OCI-LY1 (cell line): ENCODE data around the gene CCNQ.

ENCODE experiments used
- H2AFZ ChIP-seq: fragments of 200-600 bp; sonication (generic), shearing (Covaris generic); 2 replicates; pipeline ENCODE4 v1.6.0; 2014; ENCODE audit warnings: antibody characterized with exemption, mild to moderate bottlenecking, low read length
- H3F3A ChIP-seq: fragments of 200-600 bp; sonication (generic), shearing (Covaris generic); 2 replicates; pipeline ENCODE4 v1.6.0; 2014; ENCODE audit warnings: mild to moderate bottlenecking, antibody characterized with exemption, low read length, moderate library complexity; ENCODE audit not compliant: insufficient read depth
- H3K27ac ChIP-seq: fragments of 200-600 bp; sonication (generic); 2 replicates; pipeline ENCODE4 v1.5.1; 2014; ENCODE audit warnings: low read length, mixed run types, mild to moderate bottlenecking, low read depth; ENCODE audit not compliant: poor library complexity, severe bottlenecking
- H3K27me3 ChIP-seq: fragments of 200-600 bp; sonication (generic); 2 replicates; pipeline ENCODE4 v1.6.0; 2014; ENCODE audit warnings: antibody characterized with exemption, mild to moderate bottlenecking, low read length, moderate library complexity; ENCODE audit not compliant: insufficient read depth
- H3K36me3 ChIP-seq: fragments of 200-600 bp; sonication (generic); 2 replicates; pipeline ENCODE4 v1.6.1; 2014; ENCODE audit warnings: mild to moderate bottlenecking, antibody characterized with exemption, low read length, moderate library complexity, mixed read lengths; ENCODE audit not compliant: insufficient read depth
- H3K4me1 ChIP-seq: fragments of 200-600 bp; sonication (generic); 2 replicates; pipeline ENCODE4 v1.5.1; 2014; ENCODE audit warnings: mild to moderate bottlenecking, low read length, moderate library complexity; ENCODE audit not compliant: insufficient read depth, severe bottlenecking
- H3K4me2 ChIP-seq: fragments of 200-600 bp; sonication (generic), shearing (Covaris generic); 2 replicates; pipeline ENCODE4 v1.6.1; 2014; ENCODE audit warnings: low read length
- H3K4me3 ChIP-seq: fragments of 200-600 bp; sonication (generic); 2 replicates; pipeline ENCODE4 v1.5.1; 2014; ENCODE audit warnings: low read length, low read depth, mild to moderate bottlenecking, mixed read lengths; ENCODE audit not compliant: poor library complexity, severe bottlenecking
- H3K79me2 ChIP-seq: fragments of 200-600 bp; shearing (Covaris generic); 2 replicates; pipeline ENCODE4 v1.6.1; 2016; ENCODE audit warnings: mixed run types, low read length, mixed read lengths; ENCODE audit not compliant: insufficient read depth
- H3K9ac ChIP-seq: fragments of 200-600 bp; sonication (generic), shearing (Covaris generic); 2 replicates; pipeline ENCODE4 v1.6.1; 2014; ENCODE audit warnings: mild to moderate bottlenecking, low read length, mixed read lengths
- H3K9me2 ChIP-seq: fragments of 200-600 bp; sonication (generic), shearing (Covaris generic); 2 replicates; pipeline ENCODE4 v1.6.1; 2014; ENCODE audit warnings: low read depth, mild to moderate bottlenecking, low read length, mixed read lengths
- H3K9me3 ChIP-seq: fragments of 200-600 bp; shearing (Covaris generic); 2 replicates; pipeline ENCODE4 v1.6.1; 2014; ENCODE audit warnings: low read length, mixed read lengths
- H4K20me1 ChIP-seq: fragments of 200-600 bp; sonication (generic), shearing (Covaris generic); 2 replicates; pipeline ENCODE4 v1.6.0; 2016; ENCODE audit warnings: mild to moderate bottlenecking, low read length; ENCODE audit not compliant: insufficient read depth
- CTCF ChIP-seq: fragments of 200-600 bp; sonication (generic), shearing (Covaris generic); IDR thresholded peaks from 2 replicates; pipeline ENCODE4 v1.5.1; 2017; ENCODE audit warnings: mild to moderate bottlenecking, antibody characterized with exemption, low read length, moderate library complexity, mixed read lengths
- EZH2 ChIP-seq: fragments of 200-600 bp; sonication (generic), shearing (Covaris generic); IDR thresholded peaks from 2 replicates; pipeline ENCODE4 v1.8.0; 2017; ENCODE audit warnings: borderline replicate concordance, mixed run types, mild to moderate bottlenecking, antibody characterized with exemption, low read length, moderate library complexity, mixed read lengths

CCNQ gene

GRCh38 chrX:153562546-153562945 is 36.4 kb downstream of the CCNQ start:
- no peaks in the 10 kb centered on the region for H3K36me3 ChIP-seq
- H4K20me1 ChIP-seq, result no peaks in the 10 kb centered on the region
- no peak overlapping the region for H2AFZ ChIP-seq
- no peaks in the 10 kb centered on the region for H3K79me2 ChIP-seq
- H3K4me3 ChIP-seq, result no peak overlapping the region
- no peaks in the 10 kb centered on the region for H3K4me1 ChIP-seq
- H3K9me2 ChIP-seq, result no peaks in the 10 kb centered on the region
- H3K9ac ChIP-seq, result no peak overlapping the region
- TF ChIP-seq EZH2, result no peak
- no peak for TF ChIP-seq CTCF
- H3F3A ChIP-seq, result no peaks in the 10 kb centered on the region
- H3K9me3 ChIP-seq, result no peaks in the 10 kb centered on the region
- H3K4me2 ChIP-seq, result no peak overlapping the region
- no peaks in the 10 kb centered on the region for H3K27me3 ChIP-seq
- no peak overlapping the region for H3K27ac ChIP-seq

- Histone ChIP-seq H3K4me3 (no peak overlapping the region), H3K36me3 (no peaks in the 10 kb centered on the region), H3K9me2 (no peaks in the 10 kb centered on the region), H3K9me3 (no peaks in the 10 kb centered on the region), H3K9ac (no peak overlapping the region), H2AFZ (no peak overlapping the region), H3K27ac (no peak overlapping the region), H3K4me1 (no peaks in the 10 kb centered on the region), H3K27me3 (no peaks in the 10 kb centered on the region), H3K4me2 (no peak overlapping the region), H4K20me1 (no peaks in the 10 kb centered on the region), H3K79me2 (no peaks in the 10 kb centered on the region), H3F3A (no peaks in the 10 kb centered on the region)
- TF ChIP-seq EZH2 (no peak), CTCF (no peak)
Observed at GRCh38 chrX:153561337-153561736, 37.6 kb downstream of the CCNQ start.

- no peaks in the 10 kb centered on the region for H3K79me2 ChIP-seq
- H3K9me3 ChIP-seq, result no peaks in the 10 kb centered on the region
- H3F3A ChIP-seq, result no peaks in the 10 kb centered on the region
- H3K27ac ChIP-seq, result no peak overlapping the region
- no peak for TF ChIP-seq CTCF
- no peak for TF ChIP-seq EZH2
- H3K27me3 ChIP-seq, result no peaks in the 10 kb centered on the region
- no peak overlapping the region for H3K9ac ChIP-seq
- H3K9me2 ChIP-seq, result no peaks in the 10 kb centered on the region
- no peak overlapping the region for H3K4me2 ChIP-seq
- H2AFZ ChIP-seq, result no peak overlapping the region
- H4K20me1 ChIP-seq, result no peaks in the 10 kb centered on the region
- no peak overlapping the region for H3K4me3 ChIP-seq
- H3K4me1 ChIP-seq, result no peaks in the 10 kb centered on the region
- no peaks in the 10 kb centered on the region for H3K36me3 ChIP-seq
Observed at GRCh38 chrX:153560466-153560865, 38.5 kb downstream of the CCNQ start.
